A549 (cell line): ENCODE data around the gene GRIK4. TPM values are rescaled to one million over a fixed set of nuclear protein-coding genes. Genes with fewer than 3 reads are reported as not detected.

Experiments used
- ATAC-seq, 2 experiments: fragments of 200-7000 bp in 1 of 2; fragments of >200 bp in 1 of 2; cut with Nextera tagmentation in 1 of 2; cut with Tn5 transposase in 1 of 2; 3 replicates each; pipeline versions ENCODE4 v1.8.0 to v1.9.1; 2018 to 2020; ENCODE audit warnings: mild to moderate bottlenecking in 1 of 2, moderate library complexity in 1 of 2
- CTCF ChIA-PET: fragments of 300-600 bp; sonication (Branson Sonifier 250); formaldehyde crosslinking; extraction: SDS; loops from one replicate; lab custom pipeline; 2021; ENCODE audit warnings: antibody characterized with exemption, inconsistent platforms; lab: Yijun Ruan, JAX
- POLR2A ChIA-PET: fragments of 350-600 bp; formaldehyde crosslinking; extraction: SDS; loops from one replicate; lab custom pipeline; 2021; ENCODE audit warnings: antibody characterized with exemption, inconsistent platforms; lab: Yijun Ruan, JAX
- DNase-seq, 2 experiments: peaks; one replicate each; pipeline versions ENCODE4 v3.0.0 to v3.0.0-alpha.2; 2011 to 2016; ENCODE audit warnings: low read depth in 1 of 2, low spot score in 1 of 2
- FAIRE-seq: peaks from 2 replicates; lab custom pipeline; 2011; peaks lifted over from hg19 to GRCh38; lab: Jason Lieb, UNC
- H3K27ac ChIP-seq, 2 experiments: fragments of >200 bp; sonication (Bioruptor Twin); formaldehyde crosslinking; 3 replicates each; pipeline ENCODE4 v1.5.1; 2016 to 2017
- H3K4me1 ChIP-seq: fragments of >200 bp; sonication (Bioruptor Twin); formaldehyde crosslinking; 3 replicates; pipeline ENCODE4 v1.6.1; 2016
- H3K4me2 ChIP-seq: fragments of >200 bp; sonication (Bioruptor Twin); formaldehyde crosslinking; 3 replicates; pipeline ENCODE4 v1.6.1; 2016
- H3K4me3 ChIP-seq: fragments of >200 bp; sonication (Bioruptor Twin); formaldehyde crosslinking; 3 replicates; pipeline ENCODE4 v1.5.1; 2016
- H3K9me3 ChIP-seq: fragments of >200 bp; sonication (Bioruptor Twin); formaldehyde crosslinking; 3 replicates; pipeline ENCODE4 v1.6.1; 2016
- BHLHE40 ChIP-seq: IDR thresholded peaks from 2 replicates; pipeline ENCODE4 v1.6.1; 2012; ENCODE audit warnings: low read depth, low read length, inconsistent platforms
- CBX2 ChIP-seq: fragments of 200-600 bp; sonication (generic); IDR thresholded peaks from 2 replicates; pipeline ENCODE4 v1.6.1; 2016; ENCODE audit warnings: low read depth, mild to moderate bottlenecking, borderline replicate concordance
- FOSB ChIP-seq: fragments of 250-450 bp; sonication (Bioruptor Pico); IDR thresholded peaks from 2 replicates; pipeline ENCODE4 v1.5.0; 2020; ENCODE audit warnings: mild to moderate bottlenecking, moderate library complexity
- FOSL2 ChIP-seq, 2 experiments: fragments of 450-650 bp in 1 of 2; fragments of >200 bp in 1 of 2; sonication (Bioruptor Twin) in 1 of 2; formaldehyde crosslinking; IDR thresholded peaks; 2 replicates each; pipeline versions ENCODE4 v1.5.0 to v1.6.1; 2016 to 2020; ENCODE audit warnings: mild to moderate bottlenecking in 1 of 2, moderate library complexity in 1 of 2
- GATA3 ChIP-seq: IDR thresholded peaks from 2 replicates; pipeline ENCODE4 v1.6.1; 2012; ENCODE audit warnings: borderline replicate concordance
- JUNB ChIP-seq: fragments of >200 bp; sonication (Bioruptor Twin); formaldehyde crosslinking; IDR thresholded peaks from 2 replicates; pipeline ENCODE4 v1.6.1; 2016
- KDM5A ChIP-seq: fragments of 200-600 bp; sonication (generic); IDR thresholded peaks from 2 replicates; pipeline ENCODE4 v1.6.1; 2016; ENCODE audit warnings: antibody characterized with exemption, mild to moderate bottlenecking
- MAFK ChIP-seq: fragments of 450-650 bp; IDR thresholded peaks from 2 replicates; pipeline ENCODE4 v1.6.1; 2014; ENCODE audit not compliant: partially characterized antibody
- NR3C1 ChIP-seq: fragments of >200 bp; sonication (Bioruptor Twin); formaldehyde crosslinking; IDR thresholded peaks from 3 replicates; pipeline ENCODE4 v1.6.1; 2017
- POLR2AphosphoS2 ChIP-seq: conservative IDR thresholded peaks from 2 replicates; pipeline ENCODE4 v1.6.1; 2012; ENCODE audit warnings: low read length, improper control_type of control experiment, inconsistent platforms
- RARB ChIP-seq: fragments of 250-450 bp; sonication (Bioruptor Pico); IDR thresholded peaks from 2 replicates; pipeline ENCODE4 v1.8.0; 2021; ENCODE audit warnings: mild to moderate bottlenecking, moderate library complexity
- TFCP2L1 ChIP-seq: fragments of 250-450 bp; sonication (Bioruptor Pico); IDR thresholded peaks from 2 replicates; pipeline ENCODE4 v1.5.0; 2021; ENCODE audit warnings: mild to moderate bottlenecking
- TP53 ChIP-seq: fragments of 250-450 bp; sonication (Bioruptor Pico); IDR thresholded peaks from 2 replicates; pipeline ENCODE4 v1.5.0; 2021; ENCODE audit warnings: mild to moderate bottlenecking, moderate library complexity
- ZFP36 ChIP-seq: fragments of 450-650 bp; IDR thresholded peaks from 2 replicates; pipeline ENCODE4 v1.6.1; 2014; ENCODE audit warnings: borderline replicate concordance; ENCODE audit not compliant: partially characterized antibody
- WGBS: methylation state at CpG from one replicate; pipeline ENCODE4 v1.1.6; 2017; ENCODE audit errors: missing lambda C conversion rate; 5-methylcytosine and 5-hydroxymethylcytosine counted together
- polyA plus RNA-seq, 4 experiments: library from polyadenylated mRNA; depleted of rRNA in 3 of 4; stranded (reverse); fragments of >200 nt; fragmentation: RNase III in 1 of 4; extraction: RNeasy Plus Mini Kit Qiagen cat#74134 plus additional on column Dnase treatment in 1 of 4; gene quantifications; 2 replicates in 3 of 4; 3 replicates in 1 of 4; pipeline ENCODE4 v1.2.3, GENCODE V29; 2011 to 2017
- TF ChIP-seq, protein P1 (sequence below): fragments of >200 bp; sonication (Bioruptor Twin); formaldehyde crosslinking; IDR thresholded peaks from 3 replicates; pipeline ENCODE4 v1.5.1; 2016
- TF ChIP-seq, protein P2 (sequence below): fragments of >200 bp; sonication (Bioruptor Twin); formaldehyde crosslinking; IDR thresholded peaks from 3 replicates; pipeline ENCODE4 v1.6.1; 2016
- TF ChIP-seq, protein P3 (sequence below): IDR thresholded peaks from 2 replicates; pipeline ENCODE4 v1.6.1; 2012
- TF ChIP-seq, protein P4 (sequence below): fragments of 450-650 bp; IDR thresholded peaks from 2 replicates; pipeline ENCODE4 v1.6.1; 2014; ENCODE audit warnings: antibody characterized with exemption
- TF ChIP-seq, protein P5 (sequence below): fragments of 250-450 bp; sonication (Bioruptor Pico); IDR thresholded peaks from 2 replicates; pipeline ENCODE4 v1.5.0; 2020; ENCODE audit warnings: low read depth, mild to moderate bottlenecking, moderate library complexity

The GRIK4 gene
- polyA plus RNA-seq, 2 of the 4 experiments (the other 2 are of a cell fraction), result 0.01 TPM; not detected in 1

DNA sequence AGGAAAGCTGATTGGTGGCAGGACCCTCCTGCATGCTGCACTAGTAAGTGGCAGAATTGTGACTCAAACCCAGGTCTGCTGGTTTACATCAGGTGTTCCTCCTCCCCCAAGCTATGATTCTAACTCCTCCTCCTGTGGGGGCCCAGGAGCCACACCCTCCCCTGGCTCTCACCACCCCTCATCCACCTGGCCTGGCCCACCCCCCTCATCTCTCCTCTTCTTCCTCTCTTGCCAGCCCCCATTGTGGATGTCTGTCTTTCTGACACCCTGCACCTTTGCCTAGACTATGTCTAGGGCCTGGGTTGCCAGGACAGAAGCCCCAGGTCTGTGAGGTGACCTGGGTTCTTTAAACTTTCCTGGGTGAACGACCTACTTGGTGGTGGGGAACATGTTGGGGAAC, 59.9 kb downstream of the GRIK4 start:
- POLR2A ChIA-PET, result no interaction called here
- CTCF ChIA-PET, result interaction anchor here (1.5 kb wide), 1 partner anchor 10 kb away, joined by 4 read pairs; no protein-coding TSS in a partner anchor
- no CpG with 5 or more reads among the region's 1 CpG for WGBS

DNA sequence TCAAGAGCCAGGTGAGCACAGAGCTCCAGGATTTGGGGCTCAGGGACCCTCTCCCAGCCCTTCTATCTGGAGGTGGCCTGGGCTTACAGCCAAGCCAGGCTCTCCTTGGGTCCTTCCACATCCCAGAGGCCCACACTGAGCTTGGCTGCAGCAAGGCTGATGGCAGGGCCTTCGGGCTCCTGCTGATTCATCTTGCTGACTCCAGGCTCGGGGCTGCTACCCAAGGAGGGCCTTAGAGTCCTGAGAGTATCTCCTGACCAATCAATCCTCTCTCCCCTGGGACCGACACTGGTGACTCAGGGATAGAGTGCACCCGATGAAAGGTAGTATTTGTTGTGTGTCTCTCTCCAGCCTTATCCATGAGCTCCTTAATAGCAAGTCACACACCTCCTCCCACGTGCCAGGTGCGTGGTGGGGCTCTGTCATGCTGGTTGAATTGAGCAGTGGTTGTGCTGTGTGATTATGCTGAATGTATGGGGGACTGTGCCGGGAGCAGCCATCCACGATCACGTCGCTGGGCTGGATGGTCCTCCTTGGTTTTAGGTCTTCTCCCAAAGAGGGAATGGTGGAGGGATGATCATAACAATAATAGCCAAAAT, 62.3 kb downstream of the GRIK4 start:
- POLR2A ChIA-PET, result no interaction called here
- TF ChIP-seq, protein P1, sequence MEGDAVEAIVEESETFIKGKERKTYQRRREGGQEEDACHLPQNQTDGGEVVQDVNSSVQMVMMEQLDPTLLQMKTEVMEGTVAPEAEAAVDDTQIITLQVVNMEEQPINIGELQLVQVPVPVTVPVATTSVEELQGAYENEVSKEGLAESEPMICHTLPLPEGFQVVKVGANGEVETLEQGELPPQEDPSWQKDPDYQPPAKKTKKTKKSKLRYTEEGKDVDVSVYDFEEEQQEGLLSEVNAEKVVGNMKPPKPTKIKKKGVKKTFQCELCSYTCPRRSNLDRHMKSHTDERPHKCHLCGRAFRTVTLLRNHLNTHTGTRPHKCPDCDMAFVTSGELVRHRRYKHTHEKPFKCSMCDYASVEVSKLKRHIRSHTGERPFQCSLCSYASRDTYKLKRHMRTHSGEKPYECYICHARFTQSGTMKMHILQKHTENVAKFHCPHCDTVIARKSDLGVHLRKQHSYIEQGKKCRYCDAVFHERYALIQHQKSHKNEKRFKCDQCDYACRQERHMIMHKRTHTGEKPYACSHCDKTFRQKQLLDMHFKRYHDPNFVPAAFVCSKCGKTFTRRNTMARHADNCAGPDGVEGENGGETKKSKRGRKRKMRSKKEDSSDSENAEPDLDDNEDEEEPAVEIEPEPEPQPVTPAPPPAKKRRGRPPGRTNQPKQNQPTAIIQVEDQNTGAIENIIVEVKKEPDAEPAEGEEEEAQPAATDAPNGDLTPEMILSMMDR, result no peak
- no peak for TF ChIP-seq GATA3
- TF ChIP-seq, all 56 proteins: peak for 0
- no peaks in the 10 kb centered on the region for H3K4me1 ChIP-seq

More for the DNA sequence above, 59.9 kb downstream of the GRIK4 start:
- Histone ChIP-seq H3K4me3 (no peak overlapping the region), H3K4me2 (no peak overlapping the region), H3K4me1 (no peaks in the 10 kb centered on the region), H3K27ac (no peak overlapping the region), H3K9me3 (no peaks in the 10 kb centered on the region)
- ATAC-seq (no peak), DNase-seq (no peak), FAIRE-seq (no peak)
- TF ChIP-seq, protein P2, sequence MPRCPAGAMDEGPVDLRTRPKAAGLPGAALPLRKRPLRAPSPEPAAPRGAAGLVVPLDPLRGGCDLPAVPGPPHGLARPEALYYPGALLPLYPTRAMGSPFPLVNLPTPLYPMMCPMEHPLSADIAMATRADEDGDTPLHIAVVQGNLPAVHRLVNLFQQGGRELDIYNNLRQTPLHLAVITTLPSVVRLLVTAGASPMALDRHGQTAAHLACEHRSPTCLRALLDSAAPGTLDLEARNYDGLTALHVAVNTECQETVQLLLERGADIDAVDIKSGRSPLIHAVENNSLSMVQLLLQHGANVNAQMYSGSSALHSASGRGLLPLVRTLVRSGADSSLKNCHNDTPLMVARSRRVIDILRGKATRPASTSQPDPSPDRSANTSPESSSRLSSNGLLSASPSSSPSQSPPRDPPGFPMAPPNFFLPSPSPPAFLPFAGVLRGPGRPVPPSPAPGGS, result no peak
- TF ChIP-seq NR3C1 (no peak), BHLHE40 (no peak), CBX2 (no peak)
- TF ChIP-seq, protein P3, sequence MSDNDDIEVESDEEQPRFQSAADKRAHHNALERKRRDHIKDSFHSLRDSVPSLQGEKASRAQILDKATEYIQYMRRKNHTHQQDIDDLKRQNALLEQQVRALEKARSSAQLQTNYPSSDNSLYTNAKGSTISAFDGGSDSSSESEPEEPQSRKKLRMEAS, result no peak

DNA sequence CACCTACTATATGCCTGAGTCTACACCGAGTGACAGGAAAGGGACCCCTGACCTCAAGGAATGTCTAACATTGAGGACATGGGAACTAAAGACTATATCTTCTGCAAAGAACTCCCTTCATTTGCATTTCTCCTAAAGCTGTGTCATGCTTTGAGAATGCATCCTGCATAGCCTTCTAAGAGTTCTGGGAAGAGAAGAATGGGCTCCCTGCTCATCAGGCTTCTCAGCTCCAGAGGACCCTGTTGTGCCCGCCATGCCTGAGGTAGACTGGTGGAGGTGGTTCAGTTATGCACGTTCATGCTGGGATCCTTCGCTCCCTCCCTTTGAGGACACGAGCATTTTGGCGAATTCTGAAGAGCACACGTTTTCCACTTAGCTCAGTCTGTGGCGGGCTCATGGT, 63.3 kb downstream of the GRIK4 start:
- FAIRE-seq, result no peak
- no peaks in the 10 kb centered on the region for H3K4me1 ChIP-seq
- no peak overlapping the region for H3K27ac ChIP-seq
- H3K4me2 ChIP-seq, result no peak overlapping the region
- ChIA-PET CTCF (no interaction called here), POLR2A (no interaction called here)
- no peaks in the 10 kb centered on the region for H3K9me3 ChIP-seq
- WGBS, result 47% methylated on average over 8 of the region's 8 CpGs
- DNase-seq, result no peak
- TF ChIP-seq ZFP36, result no peak
- no peak for TF ChIP-seq BHLHE40
- no peak for TF ChIP-seq TP53
- TF ChIP-seq CBX2, result no peak
- no peak for TF ChIP-seq RARB (CRISPR knock-in tag)
- no peak for TF ChIP-seq FOSL2 (IDR thresholded peaks at IDR 0.05)
- no peak for TF ChIP-seq FOSL2 (CRISPR knock-in tag; IDR thresholded peaks at IDR 0.05)
- TF ChIP-seq, protein P4, sequence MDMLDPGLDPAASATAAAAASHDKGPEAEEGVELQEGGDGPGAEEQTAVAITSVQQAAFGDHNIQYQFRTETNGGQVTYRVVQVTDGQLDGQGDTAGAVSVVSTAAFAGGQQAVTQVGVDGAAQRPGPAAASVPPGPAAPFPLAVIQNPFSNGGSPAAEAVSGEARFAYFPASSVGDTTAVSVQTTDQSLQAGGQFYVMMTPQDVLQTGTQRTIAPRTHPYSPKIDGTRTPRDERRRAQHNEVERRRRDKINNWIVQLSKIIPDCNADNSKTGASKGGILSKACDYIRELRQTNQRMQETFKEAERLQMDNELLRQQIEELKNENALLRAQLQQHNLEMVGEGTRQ, result no peak
- TF ChIP-seq JUNB, result no peak
- no peak for TF ChIP-seq MAFK
- no peak for TF ChIP-seq KDM5A
- TF ChIP-seq FOSB (CRISPR knock-in tag), result no peak
- TF ChIP-seq, protein P5, sequence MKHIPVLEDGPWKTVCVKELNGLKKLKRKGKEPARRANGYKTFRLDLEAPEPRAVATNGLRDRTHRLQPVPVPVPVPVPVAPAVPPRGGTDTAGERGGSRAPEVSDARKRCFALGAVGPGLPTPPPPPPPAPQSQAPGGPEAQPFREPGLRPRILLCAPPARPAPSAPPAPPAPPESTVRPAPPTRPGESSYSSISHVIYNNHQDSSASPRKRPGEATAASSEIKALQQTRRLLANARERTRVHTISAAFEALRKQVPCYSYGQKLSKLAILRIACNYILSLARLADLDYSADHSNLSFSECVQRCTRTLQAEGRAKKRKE (CRISPR knock-in tag), result no peak
- no peak for TF ChIP-seq TFCP2L1 (CRISPR knock-in tag)
- no peak for TF ChIP-seq POLR2AphosphoS2
- no peak for ATAC-seq
- no peak overlapping the region for H3K4me3 ChIP-seq

More for the DNA sequence above, 62.3 kb downstream of the GRIK4 start:
- no peak for ATAC-seq
- no peak overlapping the region for H3K27ac ChIP-seq
- no peak overlapping the region for H3K4me2 ChIP-seq
- no peak for FAIRE-seq
- no peak for DNase-seq
- no peak overlapping the region for H3K4me3 ChIP-seq
- H3K9me3 ChIP-seq, result no peaks in the 10 kb centered on the region
- WGBS, result 56% methylated on average over 9 of the region's 10 CpGs
- CTCF ChIA-PET, result no interaction called here
